Psoas muscle (tissue), 8 donors: ENCODE results near the gene CD44. TPM values are rescaled to one million over a fixed set of nuclear protein-coding genes. Genes with fewer than 3 reads are reported as not detected.
A peak's percentile ranks its signal among the peaks of the same experiment; 100 is the strongest.

Source experiments
- ATAC-seq, 4 donors: fragments of 200-7000 bp; cut with Tn5 transposase; one replicate each; pipeline ENCODE4 v1.9.1; 2020; ENCODE audit warnings: moderate library complexity in 3 of 4, mild to moderate bottlenecking in 2 of 4
- DNase-seq, 2 donors: peaks; one replicate each; pipeline ENCODE4 v3.0.0-alpha.2; 2020
- H3K27ac ChIP-seq: fragments of 200-600 bp; one replicate; pipeline ENCODE4 v1.8.0; 2022
- H3K27me3 ChIP-seq, 3 donors: fragments of 200-600 bp in 1 of 3; one replicate each; pipeline versions ENCODE4 v1.6.1 to v1.8.0; 2013 to 2022; ENCODE audit warnings: low read length in 2 of 3, mild to moderate bottlenecking in 2 of 3, moderate library complexity in 1 of 3; ENCODE audit not compliant: insufficient read depth in 3 of 3
- H3K36me3 ChIP-seq, 2 donors: fragments of 200-600 bp in 1 of 2; one replicate each; pipeline versions ENCODE4 v1.6.1 to v1.8.0; 2013 to 2022; ENCODE audit warnings: low read depth in 1 of 2, mild to moderate bottlenecking in 1 of 2, moderate library complexity in 1 of 2; ENCODE audit not compliant: insufficient read depth in 1 of 2
- H3K4me1 ChIP-seq: fragments of 200-600 bp; one replicate; pipeline ENCODE4 v1.8.0; 2022
- H3K4me3 ChIP-seq: fragments of 200-600 bp; one replicate; pipeline ENCODE4 v1.8.0; 2022; ENCODE audit warnings: mild to moderate bottlenecking
- H3K9me3 ChIP-seq: fragments of 200-600 bp; one replicate; pipeline ENCODE4 v1.8.0; 2022
- CTCF ChIP-seq: fragments of 200-600 bp; IDR thresholded peaks from one replicate; pipeline ENCODE4 v1.8.0; 2022; ENCODE audit warnings: antibody characterized with exemption
- WGBS, 3 donors: extraction: QIAGEN DNeasy Blood & Tissue Kit; methylation state at CpG; one replicate each; pipeline versions ENCODE4 v1.1.6 to v1.1.7; 2013; 5-methylcytosine and 5-hydroxymethylcytosine counted together
- intact Hi-C, 2 donors: fragments of 100-400 bp; cut with DNase I; formaldehyde crosslinking; loops; one replicate each; pipeline versions ENCODE4 v1.11.0 to v1.14.2; 2022
- polyA plus RNA-seq, 3 donors: library from polyadenylated mRNA; stranded (reverse); fragments of 200-250 nt; gene quantifications; one replicate each; pipeline ENCODE4 v1.2.3, GENCODE V29; 2013
- total RNA-seq, 4 donors: library from RNA; stranded (reverse); fragmentation: NEBNext Ultra II Directional in 2 of 4; extraction: Animal tissue kit (Norgen Biotek cat#: 25700) in 2 of 4; gene quantifications; one replicate each; pipeline versions ENCODE4 v1.2.1 to v1.2.4, GENCODE V29; 2021 to 2023
- donor health status: healthy with polysubstance abuse.
- donor health status: DM: no; HTN: no; CAD: no; lungs with moderate emphysema.
- donor health status: Bipolar disorder and iron deficiency.
- donor health status: healthy.
- donor health status: DM: yes; HTN: yes; CAD: no.
- donor health status: DM: no; HTN: no; CAD: no.
- donor health status: DM: no; HTN: no; CAD: no.
- donor health status: DM: yes; HTN: yes; CAD: no.

CD44 gene
- total and polyA plus RNA-seq, 7 donors: 3.4 to 35.4 (median 23.2) TPM

- no peak overlapping the region for H3K27ac ChIP-seq
- no peak for ATAC-seq
- TF ChIP-seq CTCF: no peak
- no peaks in the 10 kb centered on the region for H3K36me3 ChIP-seq
- 52 to 65% (median 63%) methylated on average over 1 of the region's 1 CpG for WGBS, 3 donors
- no peaks in the 10 kb centered on the region for H3K27me3 ChIP-seq
- intact Hi-C loops: no loop called here
- H3K4me3 ChIP-seq: no peak overlapping the region
- no peaks in the 10 kb centered on the region for H3K4me1 ChIP-seq
- DNase-seq: no peak
- H3K9me3 ChIP-seq: no peaks in the 10 kb centered on the region
Measured at GRCh38 chr11:35270342-35270741, 131.4 kb downstream of the CD44 start.

- Histone ChIP-seq H3K9me3 (no peaks in the 10 kb centered on the region), H3K4me3 (no peak overlapping the region), H3K27ac (no peak overlapping the region), H3K27me3 (no peaks in the 10 kb centered on the region), H3K4me1 (no peaks in the 10 kb centered on the region), H3K36me3 (no peaks in the 10 kb centered on the region)
- 92 to 97% (median 97%) methylated on average over 3 of the region's 3 CpGs for WGBS, 3 donors
- DNase-seq: no peak
- ATAC-seq: no peak
- no peak for TF ChIP-seq CTCF
- intact Hi-C loops: no loop called here
Measured at GRCh38 chr11:35271031-35271430, 132.1 kb downstream of the CD44 start.

GRCh38 chr11:35272391-35272902 is 133.5 kb downstream of the CD44 start:
- intact Hi-C loops: no loop called here
- Histone ChIP-seq H3K36me3 (no peaks in the 10 kb centered on the region), H3K27ac (no peak overlapping the region), H3K27me3 (no peaks in the 10 kb centered on the region), H3K4me3 (no peak overlapping the region), H3K4me1 (no peaks in the 10 kb centered on the region), H3K9me3 (no peaks in the 10 kb centered on the region)
- DNase-seq: no peak
- TF ChIP-seq CTCF: no peak
- WGBS, 3 donors: 85 to 90% (median 90%) methylated on average over 5 of the region's 5 CpGs
- no peak for ATAC-seq

- intact Hi-C loops: no loop called here
- no peaks in the 10 kb centered on the region for H3K9me3 ChIP-seq
- no peak overlapping the region for H3K4me3 ChIP-seq
- DNase-seq: peak in 1 of 2 donors; percentile 57
- 35 to 38% (median 38%) methylated on average over 6 of the region's 6 CpGs for WGBS, 3 donors
- no peaks in the 10 kb centered on the region for H3K27me3 ChIP-seq
- H3K36me3 ChIP-seq: no peaks in the 10 kb centered on the region
- no peak for ATAC-seq
- no peak for TF ChIP-seq CTCF
- no peak overlapping the region for H3K27ac ChIP-seq
- no peaks in the 10 kb centered on the region for H3K4me1 ChIP-seq
Measured at GRCh38 chr11:35274909-35275785, 136.2 kb downstream of the CD44 start.
